ACC112 (cell line): ENCODE data around the gene TMTC2.

Experiments
- H2AFZ ChIP-seq: fragments of 200-600 bp; sonication (generic); one replicate; pipeline ENCODE4 v1.6.0; 2017; ENCODE audit warnings: antibody characterized with exemption, low read length; ENCODE audit not compliant: unreplicated experiment
- H3K27ac ChIP-seq: fragments of 200-600 bp; sonication (generic); 2 replicates; pipeline ENCODE4 v1.5.1; 2014; ENCODE audit warnings: low read depth, mild to moderate bottlenecking, antibody characterized with exemption, low read length, moderate library complexity
- H3K27me3 ChIP-seq: fragments of 200-600 bp; sonication (generic); 2 replicates; pipeline ENCODE4 v1.6.1; 2014; ENCODE audit warnings: mild to moderate bottlenecking, antibody characterized with exemption, low read length, moderate library complexity, mixed read lengths; ENCODE audit not compliant: insufficient read depth
- H3K36me3 ChIP-seq: fragments of 200-600 bp; sonication (generic); 2 replicates; pipeline ENCODE4 v1.6.1; 2016; ENCODE audit warnings: mild to moderate bottlenecking, antibody characterized with exemption, low read length, moderate library complexity, mixed read lengths; ENCODE audit not compliant: insufficient read depth
- H3K4me1 ChIP-seq: fragments of 200-600 bp; sonication (generic); one replicate; pipeline ENCODE4 v1.6.1; 2016; ENCODE audit warnings: low read length, mixed read lengths; ENCODE audit not compliant: insufficient read depth, unreplicated experiment, control insufficient read depth
- H3K4me3 ChIP-seq: fragments of 200-600 bp; sonication (generic); 2 replicates; pipeline ENCODE4 v1.5.1; 2014; ENCODE audit warnings: mild to moderate bottlenecking, low read depth, low read length
- H3K79me2 ChIP-seq: fragments of 200-600 bp; sonication (generic); one replicate; pipeline ENCODE4 v1.6.0; 2016; ENCODE audit warnings: low read length; ENCODE audit not compliant: control insufficient read depth, unreplicated experiment, insufficient read depth

The TMTC2 gene

DNA sequence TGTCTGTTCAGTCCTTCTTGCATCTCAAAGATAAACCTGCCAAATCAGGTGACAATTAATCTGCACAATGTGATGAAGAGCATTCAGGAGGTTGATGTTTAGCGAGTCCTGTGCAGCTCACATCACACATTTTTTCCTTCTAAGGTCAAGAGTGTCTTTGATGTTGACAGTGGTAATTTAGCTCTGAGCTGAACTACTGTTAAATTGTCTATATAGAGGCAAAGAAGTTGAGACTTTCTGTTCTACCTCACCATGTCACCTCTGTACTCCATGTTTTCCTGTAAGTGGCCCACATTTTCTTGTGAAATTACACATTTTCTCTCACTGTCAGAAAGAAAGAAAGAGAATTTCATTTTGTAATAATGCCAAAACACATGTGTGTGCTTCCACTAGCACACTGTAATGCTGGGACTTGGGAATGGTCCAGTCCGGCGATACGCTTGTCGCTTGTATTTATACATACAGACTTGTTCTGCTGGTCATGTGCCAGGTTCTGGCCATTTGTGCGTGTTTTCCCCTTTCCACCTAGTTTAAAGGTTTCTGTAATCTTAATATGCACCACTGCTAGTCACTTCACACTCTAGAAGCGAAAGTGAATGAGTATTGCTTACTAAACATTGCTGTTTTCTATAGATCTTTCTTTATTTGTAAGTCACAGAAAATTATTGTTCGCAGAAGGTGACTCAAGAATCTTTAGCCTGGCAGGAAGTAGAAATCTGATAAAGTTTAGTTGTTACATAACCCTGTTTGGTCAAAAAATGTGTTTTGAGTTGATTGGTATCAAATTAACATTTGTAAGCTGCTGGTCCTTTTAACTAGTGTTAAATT lies 328.9 kb downstream of the TMTC2 start:
- no peaks in the 10 kb centered on the region for H3K36me3 ChIP-seq
- peaks cover 9% of the 10 kb centered on the region for H3K4me1 ChIP-seq
- H3K4me3 ChIP-seq, result peak overlapping the region; percentile 65
- no peaks in the 10 kb centered on the region for H3K27me3 ChIP-seq
- no peak overlapping the region for H3K27ac ChIP-seq
- H2AFZ ChIP-seq, result peak overlapping the region; percentile 58
- H3K79me2 ChIP-seq, result no peaks in the 10 kb centered on the region

DNA sequence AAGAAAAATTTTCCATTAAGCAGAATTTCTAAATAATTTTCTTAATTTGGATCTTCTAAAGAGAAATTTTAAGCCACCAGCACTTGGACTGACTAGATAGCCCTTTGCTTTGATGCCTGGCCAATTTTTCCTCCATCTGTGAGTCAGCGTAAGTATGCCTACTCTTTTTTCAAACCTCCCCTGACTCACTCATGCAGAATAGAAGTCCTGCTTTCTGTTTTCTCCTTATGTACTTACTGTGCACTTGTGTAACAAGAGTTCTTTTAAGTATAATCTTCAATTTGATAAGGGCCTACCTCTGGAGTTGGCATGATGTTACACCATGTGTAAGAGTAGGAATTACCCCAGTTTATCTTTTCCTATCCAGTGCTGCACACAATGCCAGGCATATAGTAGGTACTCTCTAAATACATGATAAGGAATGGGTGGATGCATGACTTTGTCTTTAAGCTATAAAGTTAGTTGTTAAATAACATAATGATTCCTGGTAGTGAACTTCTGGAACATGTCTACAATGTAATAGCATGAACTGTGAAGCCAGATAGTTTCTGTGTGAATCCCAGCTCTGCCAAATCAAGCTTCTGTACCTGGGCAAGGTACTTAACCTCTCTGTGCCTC lies 329.6 kb downstream of the TMTC2 start:
- Histone ChIP-seq H3K27ac (no peak overlapping the region), H3K4me3 (peak overlapping the region; percentile 65)

DNA sequence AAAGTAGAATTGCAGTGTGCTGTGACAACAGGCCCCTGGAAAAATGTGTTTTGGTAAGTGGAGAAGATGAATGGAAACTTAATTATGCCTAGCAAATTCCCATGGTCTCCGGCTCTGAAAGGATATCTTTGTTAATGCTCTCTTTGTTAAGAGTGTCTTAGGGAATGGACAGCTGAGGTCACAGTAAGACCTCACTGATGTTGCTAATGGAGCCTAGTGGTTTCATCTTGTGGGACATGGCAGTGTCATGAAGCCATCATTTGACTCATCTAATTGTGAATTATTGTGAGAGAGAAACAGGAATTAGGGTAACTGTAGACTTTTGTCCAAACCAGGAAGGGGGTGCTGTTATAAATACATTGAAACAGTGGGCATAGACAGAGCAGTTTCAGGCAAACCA lies 330.3 kb downstream of the TMTC2 start:
- no peaks in the 10 kb centered on the region for H3K36me3 ChIP-seq
- peaks cover 9% of the 10 kb centered on the region for H3K4me1 ChIP-seq
- H2AFZ ChIP-seq, result no peak overlapping the region
- no peaks in the 10 kb centered on the region for H3K79me2 ChIP-seq
- H3K27ac ChIP-seq, result no peak overlapping the region
- no peak overlapping the region for H3K4me3 ChIP-seq
- no peaks in the 10 kb centered on the region for H3K27me3 ChIP-seq

More for the DNA sequence above, 329.6 kb downstream of the TMTC2 start:
- no peak overlapping the region for H2AFZ ChIP-seq
- H3K79me2 ChIP-seq, result no peaks in the 10 kb centered on the region
- no peaks in the 10 kb centered on the region for H3K36me3 ChIP-seq
- H3K4me1 ChIP-seq, result peaks cover 9% of the 10 kb centered on the region
- H3K27me3 ChIP-seq, result no peaks in the 10 kb centered on the region

DNA sequence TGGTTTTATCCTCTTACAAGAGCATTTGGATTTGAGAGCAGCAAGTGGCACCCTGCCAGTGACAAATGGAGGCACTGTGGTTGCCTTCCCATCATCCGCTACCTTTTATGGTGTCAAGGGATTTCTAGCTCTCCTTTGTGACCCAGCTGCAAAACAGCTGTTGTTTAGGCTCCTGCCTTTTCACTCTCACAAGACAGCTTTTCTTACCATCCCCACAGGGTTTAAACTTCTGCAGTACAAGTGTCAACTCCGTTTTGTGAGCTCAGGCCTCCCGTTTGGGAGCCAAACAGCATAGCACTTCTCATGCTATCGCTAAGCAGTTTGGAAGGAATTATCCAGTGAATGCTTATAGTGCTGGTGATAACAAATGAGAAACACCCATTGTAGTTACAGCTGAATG lies 331.4 kb downstream of the TMTC2 start:
- Histone ChIP-seq H3K79me2 (no peaks in the 10 kb centered on the region), H3K27ac (no peak overlapping the region)

DNA sequence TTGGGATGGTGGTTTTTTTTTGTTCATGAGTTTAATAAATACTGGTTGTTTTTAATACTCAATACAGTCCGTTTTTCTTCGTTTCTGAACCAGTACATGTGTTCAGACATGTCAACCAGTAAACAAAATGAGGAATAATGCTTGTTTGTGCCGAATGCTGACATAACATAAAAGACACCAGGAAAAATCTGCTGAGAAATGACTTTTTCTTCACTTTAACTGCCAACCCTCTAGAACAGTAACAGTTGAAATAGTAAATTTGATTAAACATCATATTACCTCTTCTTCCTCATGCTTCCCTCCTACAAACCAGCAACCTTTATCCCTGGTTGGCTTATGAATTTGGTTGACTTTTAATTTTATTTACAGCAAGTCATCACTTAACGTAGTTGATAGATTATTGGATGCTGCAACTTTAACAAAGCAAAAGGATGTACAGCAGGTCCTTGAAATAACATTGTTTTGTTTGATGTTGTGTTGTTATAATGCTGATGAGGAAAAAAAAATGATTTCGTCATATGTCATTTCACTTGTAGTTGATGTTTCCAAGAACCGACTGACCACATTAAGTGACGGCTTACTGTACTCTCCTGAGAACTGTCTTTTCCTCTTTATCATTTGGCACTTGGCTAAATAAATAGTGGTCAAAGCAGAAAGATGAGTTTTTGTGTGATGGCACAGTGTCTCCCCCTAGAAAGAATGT lies 340.5 kb downstream of the TMTC2 start:
- no peaks in the 10 kb centered on the region for H3K27me3 ChIP-seq
- H3K4me3 ChIP-seq, result no peak overlapping the region
- no peak overlapping the region for H3K27ac ChIP-seq
- H3K79me2 ChIP-seq, result no peaks in the 10 kb centered on the region
- H2AFZ ChIP-seq, result no peak overlapping the region
- no peaks in the 10 kb centered on the region for H3K4me1 ChIP-seq
- no peaks in the 10 kb centered on the region for H3K36me3 ChIP-seq

More for the DNA sequence above, 331.4 kb downstream of the TMTC2 start:
- Histone ChIP-seq H2AFZ (no peak overlapping the region), H3K4me1 (peaks cover 9% of the 10 kb centered on the region), H3K4me3 (no peak overlapping the region), H3K27me3 (no peaks in the 10 kb centered on the region), H3K36me3 (no peaks in the 10 kb centered on the region)

DNA sequence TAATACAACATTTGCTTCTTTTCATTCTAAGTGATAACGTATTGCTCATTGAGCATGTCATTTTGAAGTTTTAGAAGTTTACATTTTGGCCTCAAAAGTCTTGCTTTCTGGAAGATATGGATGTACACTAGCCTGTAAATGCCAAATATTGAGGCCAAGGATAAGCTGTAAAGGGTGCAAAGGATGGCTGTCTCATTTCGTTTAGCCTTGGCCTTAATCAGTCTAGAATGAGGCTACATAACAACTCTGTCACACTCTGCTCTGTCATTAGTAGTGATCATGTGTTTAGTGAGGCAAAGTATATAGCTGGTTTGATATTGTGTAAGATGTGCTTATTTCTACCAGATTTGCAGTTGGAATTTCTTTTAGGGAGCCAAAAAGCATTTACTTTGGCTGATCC lies 344.5 kb downstream of the TMTC2 start:
- Histone ChIP-seq H2AFZ (no peak overlapping the region), H3K4me3 (no peak overlapping the region), H3K27ac (no peak overlapping the region), H3K4me1 (no peaks in the 10 kb centered on the region), H3K36me3 (no peaks in the 10 kb centered on the region), H3K27me3 (no peaks in the 10 kb centered on the region), H3K79me2 (no peaks in the 10 kb centered on the region)

DNA sequence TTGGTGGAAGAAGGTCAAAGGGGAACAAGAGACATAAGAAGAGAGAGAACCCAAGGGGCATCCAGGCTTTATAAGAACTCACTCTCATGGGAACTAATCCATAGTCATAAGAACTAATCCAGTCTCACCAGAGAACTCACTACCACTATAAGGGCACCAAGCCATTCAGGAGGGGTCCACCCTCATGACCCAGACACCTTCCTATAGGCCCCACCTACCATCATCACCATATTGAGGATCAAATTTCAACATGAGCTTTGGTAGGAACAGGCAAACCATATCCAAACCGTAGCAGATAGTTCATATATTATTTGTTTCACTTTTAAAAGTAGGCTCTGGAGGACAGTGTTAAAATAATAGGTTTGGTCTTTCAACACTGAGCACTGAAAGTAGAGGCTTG lies 350.1 kb downstream of the TMTC2 start:
- no peaks in the 10 kb centered on the region for H3K27me3 ChIP-seq
- no peaks in the 10 kb centered on the region for H3K79me2 ChIP-seq
- H3K36me3 ChIP-seq, result no peaks in the 10 kb centered on the region
- H3K4me3 ChIP-seq, result no peak overlapping the region
- no peak overlapping the region for H2AFZ ChIP-seq
- no peaks in the 10 kb centered on the region for H3K4me1 ChIP-seq
- no peak overlapping the region for H3K27ac ChIP-seq

DNA sequence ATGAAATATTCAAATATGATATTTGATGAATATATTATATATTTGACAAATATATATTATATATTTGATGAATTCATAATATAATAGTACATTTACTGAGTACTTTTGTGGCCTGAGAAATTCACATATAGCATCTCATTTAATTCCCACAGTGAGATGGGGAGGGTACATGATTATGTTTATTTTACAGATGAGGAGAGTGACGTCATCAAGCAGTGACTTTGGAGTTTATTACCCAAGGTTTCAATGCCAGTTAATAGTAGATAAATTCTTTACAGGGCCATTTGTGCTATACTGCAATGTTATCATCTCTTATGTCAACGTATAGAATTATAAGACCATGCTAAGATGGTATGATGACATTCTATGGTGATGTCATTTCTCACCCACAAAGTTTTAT lies 352.7 kb downstream of the TMTC2 start:
- Histone ChIP-seq H2AFZ (no peak overlapping the region), H3K27me3 (no peaks in the 10 kb centered on the region), H3K27ac (no peak overlapping the region), H3K79me2 (no peaks in the 10 kb centered on the region), H3K36me3 (no peaks in the 10 kb centered on the region), H3K4me3 (no peak overlapping the region), H3K4me1 (no peaks in the 10 kb centered on the region)

DNA sequence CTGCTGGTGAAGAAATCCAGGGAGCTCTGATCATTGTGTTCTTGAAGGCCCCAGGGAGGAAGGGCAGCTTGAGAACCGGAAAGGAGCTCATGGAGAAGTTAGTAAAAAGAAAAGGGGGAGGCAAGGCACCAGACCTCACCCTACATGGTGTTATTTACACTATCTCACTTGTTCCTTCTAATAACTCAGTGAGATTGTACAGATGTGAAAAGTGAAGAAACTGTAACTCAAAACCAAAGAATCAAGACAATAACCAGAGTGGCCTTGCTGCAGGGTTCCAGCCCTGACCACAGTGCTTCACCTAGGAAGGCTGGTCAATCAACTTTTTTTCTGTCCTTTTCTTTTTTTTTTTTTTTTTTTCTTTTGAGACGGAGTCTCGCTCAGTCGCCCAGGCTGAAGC lies 353.6 kb downstream of the TMTC2 start:
- Histone ChIP-seq H3K4me3 (no peak overlapping the region), H3K27ac (no peak overlapping the region), H3K79me2 (no peaks in the 10 kb centered on the region), H2AFZ (no peak overlapping the region), H3K4me1 (no peaks in the 10 kb centered on the region), H3K36me3 (no peaks in the 10 kb centered on the region), H3K27me3 (no peaks in the 10 kb centered on the region)

DNA sequence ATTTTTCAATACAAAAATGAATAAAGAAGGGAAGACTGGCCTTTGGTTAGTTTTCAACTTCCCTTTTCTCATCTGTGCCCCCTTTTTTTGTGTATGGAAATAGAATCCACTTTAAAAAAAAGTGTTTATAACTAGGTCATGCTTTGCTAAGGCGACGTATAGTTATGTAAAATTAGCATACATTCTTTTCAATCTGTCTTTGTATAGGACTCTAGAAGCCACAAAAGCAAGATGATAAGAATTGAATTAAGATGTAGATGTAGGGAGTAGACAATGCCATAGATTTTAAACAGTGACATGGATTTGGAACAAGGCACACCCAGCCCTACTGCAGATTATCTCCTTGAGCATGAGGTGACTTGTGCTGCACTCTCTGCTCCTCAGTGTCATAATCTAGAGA lies 354.3 kb downstream of the TMTC2 start:
- H3K27ac ChIP-seq, result no peak overlapping the region
- no peaks in the 10 kb centered on the region for H3K36me3 ChIP-seq
- H3K27me3 ChIP-seq, result no peaks in the 10 kb centered on the region
- H2AFZ ChIP-seq, result no peak overlapping the region
- H3K4me3 ChIP-seq, result no peak overlapping the region
- H3K4me1 ChIP-seq, result no peaks in the 10 kb centered on the region
- H3K79me2 ChIP-seq, result no peaks in the 10 kb centered on the region
